Measurements from ENCODE around the gene C17orf75. TPM values are rescaled to one million over a fixed set of nuclear protein-coding genes. Genes with fewer than 3 reads are reported as not detected.

Gene C17orf75
- total RNA-seq, 1 experiment from 2014 or later, result 27.0 TPM

DNA sequence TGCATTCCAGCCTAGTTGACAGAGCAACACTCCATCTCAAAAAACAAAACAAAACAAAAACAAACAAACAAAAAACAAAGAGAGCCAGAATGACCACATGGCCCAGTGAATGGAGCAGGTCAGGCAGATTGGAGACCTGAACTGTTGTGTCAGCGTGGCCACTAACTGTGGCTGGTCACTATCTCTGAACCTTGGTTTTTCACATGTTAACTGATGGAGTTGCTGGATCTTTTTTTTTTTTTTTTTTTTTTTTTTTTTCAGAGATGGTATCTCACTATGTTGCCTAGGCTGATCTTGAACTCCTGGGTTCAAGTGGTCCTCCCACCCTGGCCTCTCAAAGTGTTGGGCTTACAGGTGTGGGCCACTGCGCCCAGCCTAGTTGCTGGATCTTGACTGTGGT lies 44.5 kb downstream of the C17orf75 start:
- no peaks in the 10 kb centered on the region for H3K36me3 ChIP-seq (ENCODE audit: low read depth, low read length)
- DNase-seq, result no peak
- ChIA-PET CTCF (no interaction called here), POLR2A (ENCODE audit: unreplicated experiment) (no interaction called here)
- H3K4me1 ChIP-seq (ENCODE audit: insufficient read depth, low read length), result no peaks in the 10 kb centered on the region
- intact Hi-C loops (cut with micrococcal nuclease), result no loop called here
- H3F3A ChIP-seq (ENCODE audit: low read length, unreplicated experiment), result no peaks in the 10 kb centered on the region
- no peaks in the 10 kb centered on the region for H3K9me3 ChIP-seq (ENCODE audit: low read length)
- no peak for ATAC-seq
- BruUV-seq (replicated peaks), result no TSS peak
- no peak overlapping the region for H3K27ac ChIP-seq (ENCODE audit: low read length)
- no peak overlapping the region for H3K4me3 ChIP-seq (ENCODE audit: low read length)
- H3K27me3 ChIP-seq (ENCODE audit: low read length), result no peaks in the 10 kb centered on the region
- no peaks in the 10 kb centered on the region for H3K79me2 ChIP-seq (ENCODE audit: low read length)
- TF ChIP-seq EZH2 (IDR thresholded peaks at IDR 0.05; ENCODE audit: low read length, unreplicated experiment) (no peak), EZH2phosphoT487 (IDR thresholded peaks at IDR 0.05; ENCODE audit: borderline replicate concordance, low read length) (no peak)
- TF ChIP-seq, protein P1, sequence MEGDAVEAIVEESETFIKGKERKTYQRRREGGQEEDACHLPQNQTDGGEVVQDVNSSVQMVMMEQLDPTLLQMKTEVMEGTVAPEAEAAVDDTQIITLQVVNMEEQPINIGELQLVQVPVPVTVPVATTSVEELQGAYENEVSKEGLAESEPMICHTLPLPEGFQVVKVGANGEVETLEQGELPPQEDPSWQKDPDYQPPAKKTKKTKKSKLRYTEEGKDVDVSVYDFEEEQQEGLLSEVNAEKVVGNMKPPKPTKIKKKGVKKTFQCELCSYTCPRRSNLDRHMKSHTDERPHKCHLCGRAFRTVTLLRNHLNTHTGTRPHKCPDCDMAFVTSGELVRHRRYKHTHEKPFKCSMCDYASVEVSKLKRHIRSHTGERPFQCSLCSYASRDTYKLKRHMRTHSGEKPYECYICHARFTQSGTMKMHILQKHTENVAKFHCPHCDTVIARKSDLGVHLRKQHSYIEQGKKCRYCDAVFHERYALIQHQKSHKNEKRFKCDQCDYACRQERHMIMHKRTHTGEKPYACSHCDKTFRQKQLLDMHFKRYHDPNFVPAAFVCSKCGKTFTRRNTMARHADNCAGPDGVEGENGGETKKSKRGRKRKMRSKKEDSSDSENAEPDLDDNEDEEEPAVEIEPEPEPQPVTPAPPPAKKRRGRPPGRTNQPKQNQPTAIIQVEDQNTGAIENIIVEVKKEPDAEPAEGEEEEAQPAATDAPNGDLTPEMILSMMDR (conservative IDR thresholded peaks at IDR 0.05; ENCODE audit: low read depth, low read length), result no peak
- H3K9ac ChIP-seq (ENCODE audit: low read length), result no peak overlapping the region
- H3K4me2 ChIP-seq (ENCODE audit: low read length), result no peak overlapping the region
- no peaks in the 10 kb centered on the region for H3K9me2 ChIP-seq (replicated peaks; ENCODE audit: low read length)
- no peak overlapping the region for H2AFZ ChIP-seq (ENCODE audit: low read length)
- H4K20me1 ChIP-seq (ENCODE audit: low read length), result no peaks in the 10 kb centered on the region

DNA sequence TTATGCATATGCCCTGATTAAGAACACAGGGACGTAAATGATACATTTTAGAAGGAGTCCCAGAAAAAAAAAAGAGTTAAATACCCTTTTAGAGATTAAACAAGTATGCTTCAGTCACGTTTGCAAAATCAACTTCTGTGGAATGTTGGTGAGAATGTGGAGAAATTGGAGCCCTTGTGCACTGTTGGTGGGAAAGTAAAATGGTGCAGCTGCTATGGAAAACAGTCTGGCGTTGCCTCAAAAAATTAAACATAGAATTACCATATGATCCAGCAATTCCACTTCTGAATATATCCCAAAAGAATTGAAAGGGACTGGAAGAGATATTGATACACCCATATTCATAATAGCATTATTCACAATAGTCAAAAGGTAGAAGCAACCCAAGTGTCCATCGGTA lies 49.9 kb downstream of the C17orf75 start:
- Histone ChIP-seq H3K9ac (ENCODE audit: low read length) (no peak overlapping the region), H3K4me2 (ENCODE audit: low read length) (no peak overlapping the region), H3K4me1 (ENCODE audit: insufficient read depth, low read length) (no peaks in the 10 kb centered on the region), H3K9me3 (ENCODE audit: low read length) (no peaks in the 10 kb centered on the region), H3K27ac (ENCODE audit: low read length) (no peak overlapping the region), H4K20me1 (ENCODE audit: low read length) (no peaks in the 10 kb centered on the region), H3K79me2 (ENCODE audit: low read length) (no peaks in the 10 kb centered on the region), H3K4me3 (ENCODE audit: low read length) (no peak overlapping the region), H3K9me2 (replicated peaks; ENCODE audit: low read length) (no peaks in the 10 kb centered on the region), H3K36me3 (ENCODE audit: low read depth, low read length) (no peaks in the 10 kb centered on the region), H3K27me3 (ENCODE audit: low read length) (no peaks in the 10 kb centered on the region), H2AFZ (ENCODE audit: low read length) (no peak overlapping the region), H3F3A (ENCODE audit: low read length, unreplicated experiment) (no peaks in the 10 kb centered on the region)
- TF ChIP-seq, protein P1 (conservative IDR thresholded peaks at IDR 0.05; ENCODE audit: low read depth, low read length), result no peak
- TF ChIP-seq EZH2phosphoT487 (IDR thresholded peaks at IDR 0.05; ENCODE audit: borderline replicate concordance, low read length) (no peak), EZH2 (IDR thresholded peaks at IDR 0.05; ENCODE audit: low read length, unreplicated experiment) (no peak)
- CTCF ChIA-PET, result no interaction called here
- no peak for DNase-seq
- intact Hi-C loops (cut with micrococcal nuclease), result no loop called here
- no TSS peak for BruUV-seq (replicated peaks)
- POLR2A ChIA-PET (ENCODE audit: unreplicated experiment), result no interaction called here
- no peak for ATAC-seq

DNA sequence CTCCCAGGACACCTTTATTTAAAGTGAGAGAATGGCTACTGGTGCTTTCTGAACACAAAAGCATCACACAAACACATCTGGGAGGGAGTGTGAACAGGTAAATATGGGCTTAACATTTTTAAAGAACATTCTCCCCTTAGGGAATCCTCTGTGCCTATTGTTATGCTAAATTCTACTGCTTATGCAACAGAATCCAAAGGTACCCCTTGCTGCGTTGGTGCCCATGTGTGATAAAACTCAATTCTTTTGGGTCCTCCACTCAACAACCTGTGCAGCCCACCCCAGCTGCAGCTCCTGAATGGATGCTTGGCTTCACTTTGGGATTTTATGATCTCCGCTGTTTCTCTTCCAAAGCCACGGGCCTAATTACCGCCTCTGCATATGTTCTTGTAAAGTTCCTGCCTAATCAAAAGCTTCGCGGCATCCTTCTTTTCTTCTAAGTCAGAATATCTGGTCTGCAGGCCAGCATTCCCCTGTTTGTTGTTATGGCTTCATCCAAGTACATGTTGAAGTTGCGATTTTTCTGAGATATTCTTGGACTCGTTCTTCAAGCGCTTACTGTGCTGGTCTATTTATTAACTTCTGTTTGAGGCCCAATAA lies 52.4 kb downstream of the C17orf75 start:
- Histone ChIP-seq H4K20me1 (ENCODE audit: low read length) (no peaks in the 10 kb centered on the region), H3K36me3 (ENCODE audit: low read depth, low read length) (no peaks in the 10 kb centered on the region), H3K4me3 (ENCODE audit: low read length) (no peak overlapping the region), H3K27ac (ENCODE audit: low read length) (no peak overlapping the region), H3K4me2 (ENCODE audit: low read length) (no peak overlapping the region), H3K27me3 (ENCODE audit: low read length) (no peaks in the 10 kb centered on the region), H3K4me1 (ENCODE audit: insufficient read depth, low read length) (no peaks in the 10 kb centered on the region), H3K9me2 (replicated peaks; ENCODE audit: low read length) (no peaks in the 10 kb centered on the region), H3K9ac (ENCODE audit: low read length) (no peak overlapping the region), H3K79me2 (ENCODE audit: low read length) (no peaks in the 10 kb centered on the region), H2AFZ (ENCODE audit: low read length) (no peak overlapping the region), H3F3A (ENCODE audit: low read length, unreplicated experiment) (no peaks in the 10 kb centered on the region), H3K9me3 (ENCODE audit: low read length) (no peaks in the 10 kb centered on the region)
- ATAC-seq (no peak), DNase-seq (no peak)
- POLR2A ChIA-PET (ENCODE audit: unreplicated experiment), result no interaction called here
- CTCF ChIA-PET, result no interaction called here
- intact Hi-C loops (cut with micrococcal nuclease), result no loop called here
- no TSS peak for BruUV-seq (replicated peaks)
- TF ChIP-seq, protein P1 (conservative IDR thresholded peaks at IDR 0.05; ENCODE audit: low read depth, low read length), result no peak
- TF ChIP-seq EZH2phosphoT487 (IDR thresholded peaks at IDR 0.05; ENCODE audit: borderline replicate concordance, low read length), result no peak
